IMR-90 (cell line): ENCODE results near the gene DCUN1D2. TPM values are rescaled to one million over a fixed set of nuclear protein-coding genes. Genes with fewer than 3 reads are reported as not detected.

Source experiments
- ATAC-seq: fragments of 200-7000 bp; cut with Tn5 transposase; 2 replicates; pipeline ENCODE4 v1.9.1; 2020; ENCODE audit warnings: low read depth, mild to moderate bottlenecking, moderate library complexity
- BruUV-seq: library from RNA; stranded (reverse); fragments of 400-500 nt; replicated peaks from 2 replicates; lab custom pipeline; 2021; lab: Mats Ljungman, UMichigan
- CTCF ChIA-PET: fragments of 300-600 bp; formaldehyde crosslinking; extraction: SDS; loops from one replicate; lab custom pipeline; 2021; ENCODE audit warnings: antibody characterized with exemption; lab: Yijun Ruan, JAX
- POLR2A ChIA-PET: fragments of 300-600 bp; sonication (Branson Sonifier 250); formaldehyde crosslinking; loops from one replicate; lab custom pipeline; 2022; ENCODE audit warnings: antibody characterized with exemption; ENCODE audit not compliant: unreplicated experiment; lab: Charles Lee
- DNase-seq: peaks from one replicate; pipeline ENCODE4 v3.0.0; 2013
- H2AFZ ChIP-seq: replicated peaks from 2 replicates; pipeline ENCODE3; 2013; ENCODE audit warnings: low read length, mild to moderate bottlenecking; ENCODE audit not compliant: poor library complexity
- H2AK5ac ChIP-seq: 2 replicates; pipeline ENCODE4 v1.6.1; 2013; ENCODE audit warnings: low read depth, low read length, inconsistent platforms
- H2AK9ac ChIP-seq: replicated peaks from 2 replicates; pipeline ENCODE3; 2013; ENCODE audit warnings: mild to moderate bottlenecking, low read depth, low read length, moderate library complexity; ENCODE audit not compliant: poor library complexity
- H2BK120ac ChIP-seq: 2 replicates; pipeline ENCODE4 v1.6.1; 2013; ENCODE audit warnings: low read depth, low read length, inconsistent platforms
- H2BK15ac ChIP-seq: 3 replicates; pipeline ENCODE4 v1.6.1; 2013; ENCODE audit warnings: low read depth, low read length, inconsistent platforms
- H2BK20ac ChIP-seq: 2 replicates; pipeline ENCODE4 v1.6.1; 2013; ENCODE audit warnings: low read depth, mild to moderate bottlenecking, inconsistent platforms, low read length, moderate library complexity
- H2BK5ac ChIP-seq: 2 replicates; pipeline ENCODE4 v1.6.1; 2013; ENCODE audit warnings: mild to moderate bottlenecking, low read depth, low read length, inconsistent platforms; ENCODE audit not compliant: poor library complexity, severe bottlenecking
- H3K14ac ChIP-seq: replicated peaks from 2 replicates; pipeline ENCODE4 v1.6.1; 2013; ENCODE audit warnings: low read depth, low read length, inconsistent platforms
- H3K18ac ChIP-seq: 2 replicates; pipeline ENCODE4 v1.6.1; 2013; ENCODE audit warnings: low read depth, low read length, control low read depth
- H3K23ac ChIP-seq: 2 replicates; pipeline ENCODE4 v1.6.1; 2013; ENCODE audit warnings: low read depth, low read length, inconsistent platforms
- H3K27ac ChIP-seq: 2 replicates; pipeline ENCODE4 v1.5.1; 2013; ENCODE audit warnings: mild to moderate bottlenecking, control low read depth, low read length; ENCODE audit not compliant: insufficient read depth
- H3K27me3 ChIP-seq: 2 replicates; pipeline ENCODE4 v1.6.1; 2013; ENCODE audit warnings: low read length; ENCODE audit not compliant: control insufficient read depth, insufficient read depth
- H3K36me3 ChIP-seq: 2 replicates; pipeline ENCODE4 v1.6.1; 2013; ENCODE audit warnings: low read length, mixed read lengths; ENCODE audit not compliant: control insufficient read depth, insufficient read depth
- H3K4ac ChIP-seq: 2 replicates; pipeline ENCODE4 v1.6.1; 2013; ENCODE audit warnings: low read depth, low read length, inconsistent platforms
- H3K4me1 ChIP-seq: 2 replicates; pipeline ENCODE4 v1.6.1; 2013; ENCODE audit warnings: low read length, mixed read lengths; ENCODE audit not compliant: control insufficient read depth, insufficient read depth
- H3K4me2 ChIP-seq: 2 replicates; pipeline ENCODE4 v1.6.1; 2013; ENCODE audit warnings: low read depth, mild to moderate bottlenecking, control low read depth, low read length, moderate library complexity
- H3K4me3 ChIP-seq: 2 replicates; pipeline ENCODE4 v1.5.1; 2013; ENCODE audit warnings: low read depth, mild to moderate bottlenecking, control low read depth, low read length, moderate library complexity; ENCODE audit not compliant: insufficient read depth
- H3K56ac ChIP-seq: 2 replicates; pipeline ENCODE4 v1.6.1; 2013; ENCODE audit warnings: low read length, inconsistent platforms; ENCODE audit not compliant: insufficient read depth; ENCODE audit errors: extremely low read depth
- H3K79me1 ChIP-seq, 2 experiments: 2 replicates each; pipeline ENCODE4 v1.6.1; 2013; ENCODE audit warnings: low read length in 2 of 2, inconsistent platforms in 1 of 2, low read depth in 1 of 2
- H3K9ac ChIP-seq: 2 replicates; pipeline ENCODE4 v1.6.1; 2013; ENCODE audit warnings: low read depth, low read length, control low read depth
- H3K9me1 ChIP-seq: 2 replicates; pipeline ENCODE4 v1.6.1; 2013; ENCODE audit warnings: low read length, inconsistent platforms; ENCODE audit not compliant: insufficient read depth
- H3K9me3 ChIP-seq: 2 replicates; pipeline ENCODE4 v1.6.1; 2013; ENCODE audit warnings: low read length; ENCODE audit not compliant: control insufficient read depth, insufficient read depth
- H4K20me1 ChIP-seq: 2 replicates; pipeline ENCODE4 v1.6.1; 2013; ENCODE audit warnings: low read length, inconsistent platforms; ENCODE audit not compliant: insufficient read depth
- H4K5ac ChIP-seq: 2 replicates; pipeline ENCODE4 v1.6.1; 2013; ENCODE audit warnings: mild to moderate bottlenecking, low read depth, low read length, control low read depth
- H4K8ac ChIP-seq, 2 experiments: 2 replicates each; pipeline ENCODE4 v1.6.1; 2013; ENCODE audit warnings: low read depth in 2 of 2, low read length in 2 of 2, control low read depth in 1 of 2, inconsistent platforms in 1 of 2
- H4K91ac ChIP-seq: 2 replicates; pipeline ENCODE4 v1.6.1; 2013; ENCODE audit warnings: low read depth, low read length, inconsistent platforms; ENCODE audit not compliant: insufficient read depth
- BHLHE40 ChIP-seq: fragments of 150-350 bp; IDR thresholded peaks from 2 replicates; pipeline ENCODE4 v1.6.1; 2016; ENCODE audit warnings: mild to moderate bottlenecking, low read depth, low read length
- CEBPB ChIP-seq: IDR thresholded peaks from 2 replicates; pipeline ENCODE4 v1.6.1; 2012; ENCODE audit warnings: low read depth, low read length, improper control_type of control experiment
- CHD1 ChIP-seq: IDR thresholded peaks from 2 replicates; pipeline ENCODE4 v1.6.1; 2012; ENCODE audit warnings: low read depth, low read length, improper control_type of control experiment
- FOS ChIP-seq: fragments of 150-350 bp; IDR thresholded peaks from 2 replicates; pipeline ENCODE4 v1.6.1; 2016; ENCODE audit warnings: low read depth, low read length
- MAFK ChIP-seq: IDR thresholded peaks from 2 replicates; pipeline ENCODE4 v1.6.1; 2012; ENCODE audit warnings: low read depth, low read length, improper control_type of control experiment
- MAZ ChIP-seq: IDR thresholded peaks from 2 replicates; pipeline ENCODE4 v1.6.1; 2012; ENCODE audit warnings: low read depth, mild to moderate bottlenecking, low read length, improper control_type of control experiment, moderate library complexity, borderline replicate concordance
- MXI1 ChIP-seq: IDR thresholded peaks from 2 replicates; pipeline ENCODE4 v1.6.1; 2012; ENCODE audit warnings: low read depth, mild to moderate bottlenecking, low read length, moderate library complexity, borderline replicate concordance
- NFE2L2 ChIP-seq: fragments of 150-350 bp; IDR thresholded peaks from 2 replicates; pipeline ENCODE4 v1.6.1; 2016; ENCODE audit warnings: low read depth, mild to moderate bottlenecking, low read length
- POLR2A ChIP-seq: IDR thresholded peaks from 2 replicates; pipeline ENCODE4 v1.6.1; 2012; ENCODE audit warnings: mild to moderate bottlenecking, low read depth, low read length
- RAD21 ChIP-seq: IDR thresholded peaks from 2 replicates; pipeline ENCODE4 v1.6.1; 2012; ENCODE audit warnings: low read length, improper control_type of control experiment
- RCOR1 ChIP-seq: IDR thresholded peaks from 2 replicates; pipeline ENCODE4 v1.6.1; 2012; ENCODE audit warnings: mild to moderate bottlenecking, low read length, improper control_type of control experiment; ENCODE audit not compliant: insufficient replicate concordance
- RFX5 ChIP-seq: IDR thresholded peaks from 2 replicates; pipeline ENCODE4 v1.8.0; 2012; ENCODE audit warnings: low read depth, mild to moderate bottlenecking, low read length, moderate library complexity
- SMC3 ChIP-seq: fragments of 150-350 bp; IDR thresholded peaks from 2 replicates; pipeline ENCODE4 v1.6.1; 2016; ENCODE audit warnings: low read depth, mild to moderate bottlenecking, antibody characterized with exemption, low read length, moderate library complexity
- WGBS, 2 experiments: methylation state at CpG; one replicate each; pipeline versions ENCODE4 v1.1.5 to v1.1.7; 2013; ENCODE audit warnings: missing lambda C conversion rate in 2 of 2; ENCODE audit not compliant: insufficient read length in 1 of 2; ENCODE audit errors: extremely low coverage in 2 of 2; 5-methylcytosine and 5-hydroxymethylcytosine counted together
- dilution Hi-C: fragments of 300-500 bp; cut with HindIII; formaldehyde crosslinking; loops from one replicate; pipeline ENCODE4 v1.14.3; 2018; ENCODE audit warnings: low sequenced_read_pairs; ENCODE audit not compliant: unreplicated experiment
- in situ Hi-C: fragments of 300-500 bp; cut with MboI; formaldehyde crosslinking; loops from 3 replicates; pipeline ENCODE4 v1.14.3; 2019; ENCODE audit warnings: low sequenced_read_pairs, inconsistent platforms, mixed read lengths
- intact Hi-C: fragments of 100-400 bp; cut with micrococcal nuclease; formaldehyde crosslinking; loops from 2 replicates; pipeline ENCODE4 v1.10.0; 2022
- polyA plus RNA-seq, 3 experiments: library from polyadenylated mRNA; depleted of rRNA; stranded (reverse); fragments of >200 nt; gene quantifications; 2 replicates each; pipeline ENCODE4 v1.2.3, GENCODE V29; 2012; ENCODE audit warnings: low replicate concordance in 1 of 3
- total RNA-seq: library from RNA; depleted of rRNA; stranded (reverse); fragments of >200 nt; gene quantifications from 2 replicates; pipeline ENCODE4 v1.2.3, GENCODE V29; 2012
- TF ChIP-seq, protein P1 (sequence below): conservative IDR thresholded peaks from 2 replicates; pipeline ENCODE4 v1.5.1; 2012; ENCODE audit warnings: mild to moderate bottlenecking, low read depth, low read length, improper control_type of control experiment
- TF ChIP-seq, protein P2 (sequence below): fragments of 150-350 bp; IDR thresholded peaks from 2 replicates; pipeline ENCODE4 v1.6.1; 2016; ENCODE audit warnings: low read depth, mild to moderate bottlenecking, low read length, moderate library complexity, borderline replicate concordance
- TF ChIP-seq, protein P3 (sequence below): fragments of 150-350 bp; IDR thresholded peaks from 2 replicates; pipeline ENCODE4 v1.6.1; 2017; ENCODE audit warnings: mild to moderate bottlenecking, antibody characterized with exemption, low read length, low read depth

The DCUN1D2 gene
- total and polyA plus RNA-seq, 2 of the 4 experiments (the other 2 are of a cell fraction), result 8.1 to 11.5 TPM

DNA sequence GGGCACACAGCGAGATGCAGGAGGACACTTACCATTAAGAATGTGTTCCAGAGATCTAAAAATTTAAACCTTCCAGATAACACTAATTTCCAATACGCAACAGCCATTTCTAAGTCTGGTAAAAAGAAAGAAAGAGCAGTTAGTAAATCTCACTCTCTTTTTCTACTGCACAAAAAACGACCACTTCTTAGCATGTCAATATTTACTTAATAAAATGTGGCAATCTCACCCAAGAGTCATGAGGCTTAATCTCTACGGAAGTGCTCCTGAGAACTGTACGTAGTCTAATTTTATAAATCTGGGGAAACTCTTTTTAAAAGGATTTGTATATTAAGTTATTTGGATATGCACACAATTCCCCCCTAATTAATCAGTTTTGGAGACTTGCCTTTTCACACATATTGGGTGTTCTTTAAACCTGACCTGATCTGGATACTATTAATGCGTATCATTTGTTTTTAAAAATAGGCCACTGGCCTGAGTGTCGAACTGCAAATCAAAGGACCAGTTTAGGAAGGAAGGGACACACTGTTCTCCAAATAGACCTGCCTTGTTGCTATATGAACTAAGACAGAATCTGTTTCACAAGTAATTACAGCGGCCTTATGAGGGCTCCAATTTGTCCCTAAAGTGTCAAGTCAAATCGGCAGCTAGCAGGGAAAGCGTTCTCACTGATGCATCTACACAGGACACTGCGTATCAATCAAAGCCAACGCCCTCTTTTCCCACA lies 29.3 kb downstream of the DCUN1D2 start:
- Histone ChIP-seq H2BK20ac (no peak overlapping the region), H2BK15ac (no peak overlapping the region), H3K4me1 (peaks cover 2% of the 10 kb centered on the region; the same call in 1 of the 2 replicates), H4K5ac (no peak overlapping the region), H3K4ac (no peak overlapping the region), H4K20me1 (no peaks in the 10 kb centered on the region; the same call in none of the 2 replicates), H3K14ac (no peak overlapping the region), H2AFZ (no peak overlapping the region), H4K91ac (no peak overlapping the region), H3K9me3 (no peaks in the 10 kb centered on the region), H2AK5ac (no peak overlapping the region), H3K18ac (no peak overlapping the region), H3K9me1 (no peaks in the 10 kb centered on the region), H4K8ac (no peak overlapping the region), H3K4me2 (no peak overlapping the region), H3K56ac (no peak overlapping the region), H3K79me1 (peaks cover 3 to 19% of the 10 kb centered on the region in 2 experiments; a peak in 2 of 4 replicates), H2BK5ac (no peak overlapping the region), H3K36me3 (peaks cover 34% of the 10 kb centered on the region), H2BK120ac (no peak overlapping the region), H3K4me3 (no peak overlapping the region), H3K27me3 (no peaks in the 10 kb centered on the region), H3K27ac (no peak overlapping the region), H3K23ac (no peak overlapping the region), H3K9ac (no peak overlapping the region), H2AK9ac (no peak overlapping the region)
- DNase-seq (no peak), ATAC-seq (no peak)
- ChIA-PET POLR2A (no interaction called here), CTCF (no interaction called here)
- dilution Hi-C loops, result no loop called here
- TF ChIP-seq RAD21 (no peak), CEBPB (no peak), FOS (no peak), RCOR1 (no peak), BHLHE40 (no peak), MXI1 (no peak), RFX5 (no peak), MAFK (no peak), NFE2L2 (no peak), MAZ (no peak), CHD1 (no peak), POLR2A (no peak), SMC3 (no peak)
- TF ChIP-seq, protein P1, sequence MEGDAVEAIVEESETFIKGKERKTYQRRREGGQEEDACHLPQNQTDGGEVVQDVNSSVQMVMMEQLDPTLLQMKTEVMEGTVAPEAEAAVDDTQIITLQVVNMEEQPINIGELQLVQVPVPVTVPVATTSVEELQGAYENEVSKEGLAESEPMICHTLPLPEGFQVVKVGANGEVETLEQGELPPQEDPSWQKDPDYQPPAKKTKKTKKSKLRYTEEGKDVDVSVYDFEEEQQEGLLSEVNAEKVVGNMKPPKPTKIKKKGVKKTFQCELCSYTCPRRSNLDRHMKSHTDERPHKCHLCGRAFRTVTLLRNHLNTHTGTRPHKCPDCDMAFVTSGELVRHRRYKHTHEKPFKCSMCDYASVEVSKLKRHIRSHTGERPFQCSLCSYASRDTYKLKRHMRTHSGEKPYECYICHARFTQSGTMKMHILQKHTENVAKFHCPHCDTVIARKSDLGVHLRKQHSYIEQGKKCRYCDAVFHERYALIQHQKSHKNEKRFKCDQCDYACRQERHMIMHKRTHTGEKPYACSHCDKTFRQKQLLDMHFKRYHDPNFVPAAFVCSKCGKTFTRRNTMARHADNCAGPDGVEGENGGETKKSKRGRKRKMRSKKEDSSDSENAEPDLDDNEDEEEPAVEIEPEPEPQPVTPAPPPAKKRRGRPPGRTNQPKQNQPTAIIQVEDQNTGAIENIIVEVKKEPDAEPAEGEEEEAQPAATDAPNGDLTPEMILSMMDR, result no peak
- TF ChIP-seq, protein P2, sequence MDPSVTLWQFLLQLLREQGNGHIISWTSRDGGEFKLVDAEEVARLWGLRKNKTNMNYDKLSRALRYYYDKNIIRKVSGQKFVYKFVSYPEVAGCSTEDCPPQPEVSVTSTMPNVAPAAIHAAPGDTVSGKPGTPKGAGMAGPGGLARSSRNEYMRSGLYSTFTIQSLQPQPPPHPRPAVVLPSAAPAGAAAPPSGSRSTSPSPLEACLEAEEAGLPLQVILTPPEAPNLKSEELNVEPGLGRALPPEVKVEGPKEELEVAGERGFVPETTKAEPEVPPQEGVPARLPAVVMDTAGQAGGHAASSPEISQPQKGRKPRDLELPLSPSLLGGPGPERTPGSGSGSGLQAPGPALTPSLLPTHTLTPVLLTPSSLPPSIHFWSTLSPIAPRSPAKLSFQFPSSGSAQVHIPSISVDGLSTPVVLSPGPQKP, result no peak
- TF ChIP-seq, protein P3, sequence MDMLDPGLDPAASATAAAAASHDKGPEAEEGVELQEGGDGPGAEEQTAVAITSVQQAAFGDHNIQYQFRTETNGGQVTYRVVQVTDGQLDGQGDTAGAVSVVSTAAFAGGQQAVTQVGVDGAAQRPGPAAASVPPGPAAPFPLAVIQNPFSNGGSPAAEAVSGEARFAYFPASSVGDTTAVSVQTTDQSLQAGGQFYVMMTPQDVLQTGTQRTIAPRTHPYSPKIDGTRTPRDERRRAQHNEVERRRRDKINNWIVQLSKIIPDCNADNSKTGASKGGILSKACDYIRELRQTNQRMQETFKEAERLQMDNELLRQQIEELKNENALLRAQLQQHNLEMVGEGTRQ, result no peak
- 100% methylated on average over 3 of the region's 12 CpGs; no CpG with 5 or more reads in 1 of the 2 experiments for WGBS, 2 experiments
- no TSS peak for BruUV-seq
- intact Hi-C loops, result no loop called here
- in situ Hi-C loops, result no loop called here
